Skin epidermis (tissue), 12 donors: Measurements from ENCODE around the gene VDAC1.

ENCODE experiments used
- H3K27ac ChIP-seq, 21 experiments: fragments of 200-600 bp; sonication (generic) in 11 of 21; one replicate each; pipeline ENCODE4 v1.5.0; 2020; ENCODE audit warnings: mild to moderate bottlenecking in 3 of 21, inconsistent platforms in 2 of 21, moderate library complexity in 2 of 21
- H3K4me3 ChIP-seq, 7 experiments: fragments of 200-600 bp; sonication (generic) in 2 of 7; one replicate each; pipeline ENCODE4 v1.5.0; 2020; ENCODE audit warnings: inconsistent platforms in 2 of 7, mild to moderate bottlenecking in 2 of 7, moderate library complexity in 1 of 7

Gene VDAC1

DNA sequence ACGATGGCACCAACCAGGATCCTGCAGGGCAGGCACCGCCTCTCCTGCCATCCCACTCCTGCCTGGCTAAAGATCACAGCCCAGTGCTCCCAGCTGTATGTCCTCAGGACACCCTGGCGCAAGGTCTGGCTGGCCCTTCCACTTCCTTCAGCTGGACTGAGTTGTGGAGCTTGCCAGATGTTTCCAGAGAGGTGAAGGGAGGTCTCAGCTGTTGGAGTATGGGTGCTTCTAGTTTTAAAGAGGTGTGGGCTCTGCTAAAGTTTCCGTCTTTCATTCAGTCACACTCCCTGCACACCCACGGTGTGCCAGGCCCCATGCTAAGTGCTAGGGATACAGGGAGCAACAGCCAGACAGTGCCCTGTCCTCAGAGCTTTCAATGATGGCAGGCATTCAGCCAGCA is 70.5 kb downstream of the VDAC1 start:
- Histone ChIP-seq H3K4me3 (no peak overlapping the region), H3K27ac (peak overlapping the region in 1 of 21 experiments; percentile 42)

DNA sequence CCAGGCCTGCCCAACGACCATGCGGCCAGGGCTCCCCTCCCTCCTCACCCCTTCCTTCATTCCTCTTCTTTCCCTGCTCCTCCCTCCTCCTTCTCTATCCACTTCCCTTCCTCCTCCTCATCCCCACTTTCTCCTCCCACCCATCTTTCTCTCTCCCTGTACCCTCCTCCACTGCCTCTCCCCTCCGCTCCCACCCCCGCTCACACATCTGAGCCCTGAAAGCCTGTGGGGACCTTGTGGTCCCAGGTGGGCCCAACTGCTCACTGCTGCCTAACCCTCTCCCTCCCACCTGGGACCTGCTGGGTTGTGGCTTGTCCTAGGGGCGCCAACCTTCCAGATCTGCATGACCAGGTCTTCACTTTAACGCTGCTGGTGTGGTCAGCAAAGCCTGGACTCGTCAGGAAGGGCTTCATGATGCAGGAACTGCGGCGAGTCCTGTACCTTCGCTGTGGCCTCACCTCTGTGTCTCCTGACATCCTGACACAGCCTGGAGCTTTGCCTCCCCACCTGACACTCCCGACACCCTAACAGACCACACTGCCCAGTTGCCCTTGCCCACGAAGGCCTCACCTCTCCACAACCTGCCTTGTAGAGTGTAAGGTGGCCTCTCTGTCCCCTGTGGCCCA is 71.0 kb downstream of the VDAC1 start:
- H3K27ac ChIP-seq, result peak overlapping the region in 1 of 21 experiments; percentile 42
- no peak overlapping the region for H3K4me3 ChIP-seq

DNA sequence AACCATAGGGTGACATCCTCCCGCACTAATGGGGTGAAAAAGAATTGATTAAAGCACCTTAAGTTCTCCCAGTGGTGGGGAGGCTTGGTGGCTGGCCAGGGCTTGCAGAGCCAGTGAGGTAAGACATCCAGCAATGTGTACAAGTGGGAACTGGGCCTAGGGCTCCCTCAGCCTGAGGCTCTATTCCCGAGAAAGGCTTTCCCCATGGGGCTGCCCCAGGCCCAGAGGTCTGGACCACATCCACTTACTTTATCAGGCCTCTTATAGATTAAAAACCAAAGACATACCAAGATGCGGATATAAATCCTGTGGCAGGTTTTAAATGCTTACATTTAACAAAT is 71.6 kb downstream of the VDAC1 start:
- Histone ChIP-seq H3K27ac (peak overlapping the region in 1 of 21 experiments; percentile 42), H3K4me3 (no peak overlapping the region)

DNA sequence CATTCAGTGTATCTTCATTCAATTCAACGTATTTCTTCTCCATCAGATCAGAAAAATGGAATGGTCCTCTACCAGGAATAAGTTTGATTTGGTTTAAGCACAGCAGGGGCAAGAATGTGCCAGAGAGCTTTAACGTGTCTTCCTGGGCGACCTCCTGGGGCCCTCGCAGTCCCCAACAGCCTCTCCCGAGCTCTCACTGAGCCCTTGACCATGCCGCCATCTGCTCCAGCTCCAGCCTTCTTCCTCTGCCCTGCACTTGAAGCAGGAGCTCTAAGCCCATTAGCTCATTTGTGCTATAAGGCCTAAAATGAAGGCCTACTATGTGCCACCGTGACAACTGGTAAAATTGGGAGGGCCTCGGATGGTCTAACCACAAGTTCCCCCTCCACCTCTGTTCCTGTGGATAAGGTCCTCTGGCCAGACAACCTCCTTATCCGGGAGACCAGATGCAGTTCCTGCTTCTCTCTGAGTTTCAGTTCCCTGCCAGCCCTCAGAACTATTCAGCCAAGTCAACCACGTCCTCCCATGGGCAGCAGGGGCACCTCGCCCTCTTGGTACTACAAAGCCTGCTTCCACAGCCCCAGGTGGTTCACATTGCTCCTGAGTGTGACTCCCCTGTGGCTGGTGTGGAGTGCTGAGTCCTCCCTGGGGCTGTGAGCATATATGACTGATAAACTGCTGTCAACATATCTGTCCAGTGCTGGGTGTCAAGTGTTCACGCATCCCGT is 72.2 kb downstream of the VDAC1 start:
- Histone ChIP-seq H3K27ac (no peak overlapping the region), H3K4me3 (no peak overlapping the region)

DNA sequence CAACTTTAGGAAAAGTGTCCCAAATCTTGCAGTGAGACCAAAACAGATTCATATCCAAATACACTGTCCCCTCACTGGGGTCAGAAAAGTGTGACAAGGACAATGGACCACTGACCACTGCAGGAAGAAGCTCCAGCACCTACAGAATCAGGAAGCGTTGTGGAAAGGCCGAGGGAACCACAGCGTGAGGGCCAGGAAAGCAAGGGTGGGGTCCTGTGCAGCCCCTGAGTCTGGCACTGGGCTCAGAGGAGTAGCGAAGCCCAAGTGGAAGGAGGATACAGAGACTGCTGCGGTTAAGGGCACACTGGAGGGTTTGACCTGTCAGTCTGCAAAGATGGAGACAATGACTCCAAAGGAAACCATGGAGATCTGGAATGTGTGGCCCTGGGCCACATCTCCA is 73.2 kb downstream of the VDAC1 start:
- H3K27ac ChIP-seq, result no peak overlapping the region
- H3K4me3 ChIP-seq, result no peak overlapping the region

DNA sequence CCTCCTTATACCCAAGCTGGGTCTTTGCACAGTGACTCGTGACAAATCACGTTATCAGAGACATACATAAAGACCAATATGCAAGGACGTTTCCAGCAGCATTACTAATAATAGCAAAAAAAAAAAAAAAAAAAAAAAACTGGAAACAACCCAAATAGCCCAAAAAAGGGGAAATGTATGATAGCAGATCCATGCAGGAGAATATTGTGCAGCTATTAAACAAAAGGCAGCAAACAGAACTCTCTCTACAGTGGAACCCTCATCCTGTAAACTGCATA is 74.0 kb downstream of the VDAC1 start:
- Histone ChIP-seq H3K27ac (peak overlapping the region in 4 of 21 experiments; percentile 39 to 63 (median 60)), H3K4me3 (no peak overlapping the region)

DNA sequence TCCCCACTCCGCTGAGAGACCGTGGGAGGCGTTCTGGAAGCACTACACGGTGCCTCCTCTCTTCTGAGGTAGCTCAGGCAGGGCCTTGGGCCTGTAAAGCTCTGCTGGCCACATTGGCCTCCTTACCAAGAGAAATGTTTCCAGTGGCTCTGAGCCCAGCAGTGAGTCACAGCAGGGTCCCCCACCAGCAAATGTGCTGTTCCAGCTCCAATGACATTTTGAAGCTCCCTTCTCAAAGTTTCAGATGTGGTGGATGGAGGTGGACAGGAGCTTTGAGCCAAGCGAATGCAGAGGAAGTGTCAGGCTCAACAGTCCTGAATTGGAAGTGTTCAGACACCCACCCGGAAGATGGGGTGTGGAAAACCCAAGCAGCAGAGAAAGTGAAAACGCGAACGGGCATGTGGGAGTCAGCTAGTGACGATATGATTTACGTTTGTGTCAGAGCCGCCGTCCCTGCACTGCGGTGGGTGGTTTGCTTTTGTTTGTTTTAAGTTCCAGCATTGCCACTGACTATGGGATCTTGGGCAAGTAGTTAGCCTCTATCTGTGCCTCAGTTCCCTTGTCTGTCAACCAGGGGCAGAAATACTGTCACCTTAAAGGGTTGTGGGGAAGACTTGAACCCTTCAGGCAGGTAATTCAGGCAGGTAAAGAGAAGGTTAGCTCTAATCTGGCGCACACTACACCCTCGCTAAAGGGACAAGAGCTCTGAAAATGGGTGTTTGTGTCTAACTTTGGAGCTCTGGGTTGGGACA is 74.5 kb downstream of the VDAC1 start:
- H3K4me3 ChIP-seq, result peak overlapping the region in 2 of 7 experiments; percentile 6

DNA sequence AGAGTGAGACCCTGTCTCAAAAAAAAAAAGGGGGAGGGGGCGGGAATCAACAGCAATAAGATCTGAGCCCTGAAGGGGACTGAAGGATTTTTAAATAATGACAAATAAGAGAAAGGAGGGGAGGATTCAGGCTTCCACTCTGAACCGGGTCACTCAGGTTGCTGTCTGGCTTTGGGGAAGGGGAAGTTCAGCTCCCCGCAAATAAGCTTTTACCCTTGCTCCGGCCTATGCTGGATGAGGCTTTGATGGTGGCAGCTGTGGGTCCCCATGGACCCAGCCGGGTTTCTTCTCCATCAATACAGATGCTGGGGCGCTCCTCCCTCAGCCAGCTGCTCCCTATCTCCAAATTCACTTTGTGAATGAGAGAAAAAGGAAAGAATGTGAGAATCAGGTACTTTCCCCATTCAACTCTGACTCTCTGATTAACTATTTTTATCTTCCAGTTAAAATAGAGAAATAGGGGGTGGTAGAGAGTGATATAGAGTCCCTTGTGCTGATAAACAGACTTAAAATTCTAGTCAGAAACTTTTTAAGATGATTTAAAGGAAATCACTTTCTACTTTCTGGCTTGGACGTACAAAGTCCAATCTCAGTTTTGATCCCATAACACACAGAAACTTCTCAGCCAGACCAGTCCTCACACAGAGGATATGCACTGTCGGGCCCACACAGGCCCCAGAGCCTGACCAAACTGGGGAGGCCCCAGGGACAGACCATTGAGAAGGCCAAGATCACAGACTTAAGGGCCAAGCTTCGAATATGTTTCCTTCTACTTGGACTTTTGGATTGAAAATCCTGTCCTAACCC is 76.0 kb downstream of the VDAC1 start:
- Histone ChIP-seq H3K27ac (peak overlapping the region in 1 of 21 experiments; percentile 35), H3K4me3 (no peak overlapping the region)

More for the DNA sequence above, 74.5 kb downstream of the VDAC1 start:
- peak overlapping the region in 6 of 21 experiments; percentile 39 to 63 (median 59) for H3K27ac ChIP-seq

DNA sequence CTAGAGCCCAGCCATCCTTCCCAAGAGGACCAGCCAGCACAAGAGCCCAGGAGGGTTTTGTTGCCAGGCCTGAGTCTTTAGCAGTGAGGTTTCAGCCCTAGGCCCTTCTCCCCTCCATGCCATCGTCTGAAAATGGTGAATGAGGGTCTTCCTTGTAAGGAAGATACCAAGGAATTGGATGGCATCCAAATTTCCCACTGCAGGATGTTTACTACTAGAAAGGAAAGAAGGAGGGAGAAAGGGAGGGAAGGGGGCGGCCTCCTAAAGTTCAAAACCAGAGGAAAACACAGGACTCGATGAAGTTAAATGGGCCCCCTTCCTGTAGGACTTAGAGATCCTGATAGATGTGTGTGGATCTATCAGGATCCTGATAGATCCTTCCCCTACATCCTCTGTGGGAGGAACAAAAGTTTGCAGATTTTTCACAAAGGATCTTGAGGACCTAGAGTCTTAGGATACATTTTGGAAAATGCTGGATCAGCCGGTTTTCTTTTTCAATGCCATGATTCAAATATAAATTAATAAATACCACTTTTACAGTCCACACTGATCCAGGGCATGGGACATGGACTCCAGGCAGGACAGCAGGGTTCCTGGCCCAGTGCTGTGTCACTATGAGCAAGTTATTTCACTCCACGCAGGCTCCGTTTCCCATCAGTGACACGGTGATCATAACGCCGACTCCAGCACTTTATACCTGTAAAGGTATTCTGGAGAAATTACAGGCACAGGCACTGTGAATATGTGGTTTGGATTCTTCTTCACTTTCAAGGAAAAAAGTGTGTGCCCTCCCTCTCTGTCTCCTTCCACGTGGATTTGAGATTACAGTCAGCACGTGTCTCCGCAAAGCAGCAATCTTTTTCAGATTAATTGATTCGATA is 77.2 kb downstream of the VDAC1 start:
- no peak overlapping the region for H3K4me3 ChIP-seq
- H3K27ac ChIP-seq, result no peak overlapping the region

DNA sequence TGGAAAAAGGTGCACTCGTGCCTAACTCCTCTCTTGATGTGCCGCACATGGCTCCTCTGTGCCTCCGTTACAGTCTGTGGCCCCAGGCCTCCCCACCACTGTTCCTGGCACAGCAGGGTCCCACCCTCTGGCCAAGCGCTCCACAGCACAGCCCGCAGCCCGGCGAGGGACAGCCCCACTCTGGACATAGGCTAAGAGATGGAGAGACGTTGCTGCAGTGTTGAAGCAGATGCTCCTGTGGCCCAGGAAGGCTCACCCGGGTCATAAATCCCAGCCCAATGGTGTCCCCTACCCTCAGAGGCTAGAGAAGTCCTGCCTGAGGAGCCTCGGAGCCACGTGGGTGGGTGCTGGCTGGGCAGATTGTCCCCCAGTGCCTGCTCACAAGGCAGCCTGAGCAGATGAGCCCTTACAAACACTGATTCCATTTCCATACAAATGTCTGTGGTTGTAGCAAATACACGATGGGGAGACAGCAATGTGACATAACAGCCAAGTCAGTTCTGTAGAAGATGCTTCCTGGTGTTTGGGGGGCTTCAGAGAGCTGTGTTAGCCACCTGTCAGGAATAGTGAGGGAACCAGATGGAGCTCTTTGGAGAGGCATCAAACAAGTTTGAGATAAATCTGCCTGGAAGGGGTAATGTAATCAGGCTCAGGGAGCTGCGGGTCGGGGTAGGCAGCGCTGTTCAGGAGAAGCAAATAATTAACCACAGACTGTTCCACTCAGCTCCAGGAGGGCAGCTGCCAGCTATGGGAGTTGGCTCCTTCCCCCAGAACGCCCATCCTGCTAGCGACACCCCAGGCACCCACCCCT is 78.1 kb downstream of the VDAC1 start:
- Histone ChIP-seq H3K27ac (no peak overlapping the region), H3K4me3 (no peak overlapping the region)

DNA sequence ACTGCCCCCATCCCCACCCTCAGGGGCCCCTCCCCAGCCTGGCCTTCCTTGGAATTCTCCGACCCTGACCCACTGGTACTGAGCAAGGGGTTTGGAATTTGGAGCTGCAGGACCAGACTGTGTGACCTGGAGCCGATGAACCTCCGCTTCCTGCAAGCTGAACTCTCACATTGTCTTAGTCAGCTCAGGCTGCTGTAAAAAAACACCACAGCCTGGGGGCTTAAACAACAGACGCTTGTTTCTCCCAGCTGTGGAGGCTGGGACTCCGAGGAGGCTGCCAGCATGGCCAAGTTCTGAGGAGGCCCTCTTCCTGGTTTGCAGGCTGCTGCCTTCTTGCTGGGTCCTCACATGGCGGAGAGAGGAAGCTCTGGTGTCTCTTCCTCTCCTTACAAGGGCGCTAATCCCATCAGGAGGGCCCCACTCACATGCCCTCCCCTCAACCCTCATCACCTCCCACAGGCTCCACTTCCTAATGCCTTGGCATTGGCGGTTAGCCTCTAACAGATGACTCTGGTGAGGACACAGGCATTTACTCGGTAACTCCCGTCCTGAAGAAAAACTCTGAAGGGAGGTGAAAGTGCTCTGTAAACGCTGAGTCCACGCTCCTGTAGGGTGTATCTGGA is 78.8 kb downstream of the VDAC1 start:
- Histone ChIP-seq H3K27ac (no peak overlapping the region), H3K4me3 (no peak overlapping the region)

DNA sequence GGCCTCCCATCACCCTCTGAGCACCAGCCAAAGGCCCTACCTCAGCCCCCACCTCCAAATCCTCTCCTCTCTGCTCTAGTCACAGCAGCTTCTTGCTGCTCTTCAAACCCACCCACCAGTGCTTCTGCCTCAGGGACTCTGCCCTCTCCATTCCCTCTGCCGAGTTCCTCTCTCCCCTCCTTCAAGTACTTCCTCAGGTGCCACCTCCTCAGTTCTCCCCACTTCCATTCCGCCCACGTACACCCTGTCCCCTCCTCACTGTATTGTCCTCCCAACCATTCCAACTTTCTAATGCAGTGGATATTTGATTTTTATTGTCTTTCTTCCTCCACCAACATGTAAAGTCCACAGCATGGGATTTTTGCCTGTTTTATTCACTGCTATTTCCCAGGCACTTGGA is 79.5 kb downstream of the VDAC1 start:
- Histone ChIP-seq H3K4me3 (no peak overlapping the region), H3K27ac (no peak overlapping the region)

DNA sequence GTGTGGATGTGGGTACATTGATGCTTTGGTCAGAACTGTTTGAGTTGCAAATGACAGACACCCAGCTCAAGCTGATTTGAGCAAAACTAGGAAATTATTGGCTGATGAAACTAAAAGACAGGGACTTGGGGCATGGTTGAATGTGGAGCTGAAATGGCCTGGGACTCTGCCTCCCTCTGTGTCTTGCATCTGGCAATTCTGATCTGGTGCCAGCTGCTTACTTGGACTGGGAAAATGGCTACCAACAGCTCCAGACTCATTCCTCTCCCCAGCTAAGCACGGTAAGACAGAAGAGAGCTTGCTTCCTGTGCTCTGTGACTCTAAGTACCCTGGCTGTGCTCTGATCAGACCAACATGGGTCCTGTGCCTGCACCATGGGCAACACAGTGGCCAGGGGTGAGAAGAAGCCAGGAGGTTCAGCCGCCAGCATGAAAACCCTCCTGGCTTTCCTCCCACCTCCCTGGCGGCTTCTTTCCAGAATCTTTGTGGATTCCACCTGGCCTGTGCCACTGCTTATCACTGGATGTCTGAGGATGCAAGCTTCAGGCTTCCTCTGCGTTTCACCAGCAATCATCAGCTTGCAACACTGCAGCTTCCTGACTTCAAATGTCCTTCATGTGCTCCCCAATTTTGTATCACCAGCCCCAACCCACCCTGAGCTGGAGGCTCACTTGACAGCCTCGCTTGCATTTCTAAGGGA is 80.4 kb downstream of the VDAC1 start:
- no peak overlapping the region for H3K4me3 ChIP-seq
- no peak overlapping the region for H3K27ac ChIP-seq

DNA sequence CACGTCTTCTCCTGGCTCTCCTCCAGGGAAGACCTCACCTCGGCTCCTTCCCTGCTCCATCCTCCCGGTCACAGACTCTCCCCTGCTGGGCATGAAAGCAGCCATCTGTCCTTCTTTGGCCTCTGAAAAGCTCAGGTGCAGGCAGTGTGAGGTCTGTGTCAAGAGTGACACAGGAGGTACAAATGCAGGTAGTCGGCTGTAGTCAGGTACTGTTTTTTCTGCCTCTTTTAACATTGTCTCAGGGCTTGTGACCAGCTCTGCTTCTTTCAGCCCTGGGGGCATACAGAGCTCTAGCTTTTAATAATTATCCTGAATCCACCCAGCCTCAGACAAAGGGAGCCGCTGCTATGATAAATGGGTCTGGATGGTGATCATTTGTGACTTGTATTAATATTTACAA is 82.8 kb downstream of the VDAC1 start:
- Histone ChIP-seq H3K4me3 (no peak overlapping the region), H3K27ac (no peak overlapping the region)
